HEK293T (cell line): ENCODE data around the gene ZBTB38.

Source experiments
- CTCF ChIA-PET: fragments of 350-600 bp; formaldehyde crosslinking; extraction: SDS; loops from one replicate; lab custom pipeline; 2021; ENCODE audit warnings: antibody characterized with exemption, inconsistent platforms; lab: Yijun Ruan, JAX
- POLR2A ChIA-PET: fragments of 350-600 bp; formaldehyde crosslinking; extraction: SDS; loops from one replicate; lab custom pipeline; 2020; ENCODE audit warnings: antibody characterized with exemption, inconsistent platforms; lab: Yijun Ruan, JAX
- DNase-seq: peaks from one replicate; pipeline ENCODE4 v3.0.0; 2012; ENCODE audit warnings: mixed read lengths; ENCODE audit errors: extremely low spot score
- ARNT ChIP-seq: fragments of 450-650 bp; IDR thresholded peaks from 2 replicates; pipeline ENCODE4 v1.6.1; 2017; ENCODE audit warnings: mild to moderate bottlenecking
- BHLHE40 ChIP-seq: fragments of 450-650 bp; IDR thresholded peaks from 2 replicates; pipeline ENCODE4 v1.6.1; 2016; ENCODE audit warnings: mild to moderate bottlenecking, moderate library complexity, borderline replicate concordance
- CTBP1 ChIP-seq: fragments of 450-650 bp; IDR thresholded peaks from 2 replicates; pipeline ENCODE4 v1.6.1; 2016; ENCODE audit warnings: borderline replicate concordance
- ELF4 ChIP-seq: fragments of 450-650 bp; IDR thresholded peaks from 2 replicates; pipeline ENCODE4 v1.6.1; 2017; ENCODE audit warnings: antibody characterized with exemption
- FOXA1 ChIP-seq: fragments of 450-650 bp; IDR thresholded peaks from 2 replicates; pipeline ENCODE4 v1.6.1; 2016; ENCODE audit warnings: mild to moderate bottlenecking
- FOXK2 ChIP-seq: fragments of 450-650 bp; IDR thresholded peaks from 2 replicates; pipeline ENCODE4 v1.6.1; 2016; ENCODE audit warnings: mild to moderate bottlenecking
- FOXM1 ChIP-seq: fragments of 450-650 bp; IDR thresholded peaks from 2 replicates; pipeline ENCODE4 v1.6.1; 2017; ENCODE audit warnings: mild to moderate bottlenecking, borderline replicate concordance
- HDGF ChIP-seq: fragments of 450-650 bp; IDR thresholded peaks from 2 replicates; pipeline ENCODE4 v1.6.1; 2017; ENCODE audit warnings: antibody characterized with exemption, borderline replicate concordance
- L3MBTL2 ChIP-seq: fragments of 450-650 bp; conservative IDR thresholded peaks from 2 replicates; pipeline ENCODE4 v1.6.1; 2016; ENCODE audit warnings: mild to moderate bottlenecking
- LEF1 ChIP-seq: fragments of 450-650 bp; IDR thresholded peaks from 2 replicates; pipeline ENCODE4 v1.6.1; 2017; ENCODE audit warnings: mild to moderate bottlenecking, borderline replicate concordance
- NFRKB ChIP-seq: fragments of 450-650 bp; IDR thresholded peaks from 2 replicates; pipeline ENCODE4 v1.6.1; 2016; ENCODE audit warnings: mild to moderate bottlenecking, moderate library complexity
- SP1 ChIP-seq: fragments of 450-650 bp; IDR thresholded peaks from 2 replicates; pipeline ENCODE4 v1.6.1; 2017
- SUZ12 ChIP-seq: fragments of 450-650 bp; IDR thresholded peaks from 2 replicates; pipeline ENCODE4 v1.6.1; 2016; ENCODE audit warnings: mild to moderate bottlenecking
- TARDBP ChIP-seq: fragments of 450-650 bp; IDR thresholded peaks from 2 replicates; pipeline ENCODE4 v1.6.1; 2016
- ZNF384 ChIP-seq: fragments of 450-650 bp; IDR thresholded peaks from 2 replicates; pipeline ENCODE4 v1.6.1; 2016
- TF ChIP-seq, protein P1 (sequence below): fragments of 450-650 bp; IDR thresholded peaks from 2 replicates; pipeline ENCODE4 v1.6.1; 2016

The ZBTB38 gene

DNA sequence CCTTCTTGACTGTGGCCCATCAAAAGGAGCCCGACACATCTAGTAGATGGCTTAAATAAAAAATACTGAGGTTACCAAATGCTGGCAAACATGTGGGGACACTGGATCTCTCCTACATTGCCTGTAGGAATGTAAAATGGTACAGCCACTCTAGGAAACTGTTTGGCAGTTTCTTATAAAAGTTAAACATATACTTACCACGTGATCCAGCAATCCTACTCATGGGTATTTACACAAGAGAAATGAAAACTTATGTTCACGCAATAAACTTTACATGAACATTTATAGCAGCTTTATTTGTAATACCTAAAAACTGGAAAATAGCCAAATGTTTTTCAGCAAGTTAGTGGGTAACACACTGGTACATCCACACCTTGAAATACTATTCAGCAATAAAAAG lies 9.1 kb downstream of the ZBTB38 start:
- DNase-seq, result no peak
- TF ChIP-seq CTBP1, result no peak
- TF ChIP-seq TARDBP, result no peak
- TF ChIP-seq FOXK2, result no peak
- no peak for TF ChIP-seq FOXA1
- no peak for TF ChIP-seq BHLHE40
- no peak for TF ChIP-seq SP1
- no peak for TF ChIP-seq SUZ12
- ChIA-PET CTCF (no interaction called here), POLR2A (no interaction called here)

DNA sequence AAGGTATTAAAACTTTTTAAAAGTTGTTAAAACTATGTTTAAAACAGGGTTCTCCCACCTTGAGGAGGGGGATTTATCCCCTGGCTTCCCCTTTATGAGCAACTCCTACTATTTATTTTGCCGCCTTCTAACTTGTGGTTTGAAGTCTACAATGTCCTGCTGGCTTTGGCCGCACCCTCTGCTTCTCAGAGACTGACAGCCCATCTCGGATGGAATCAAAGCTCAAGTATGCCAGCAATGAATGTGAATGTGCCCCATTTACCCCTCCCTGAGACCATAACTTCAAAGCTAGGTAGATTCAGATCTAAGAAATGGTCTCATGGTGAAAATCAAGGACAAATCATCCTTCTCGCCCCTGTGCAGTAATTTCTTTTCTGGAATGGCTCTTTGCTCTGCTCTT lies 10.3 kb downstream of the ZBTB38 start:
- DNase-seq, result no peak
- POLR2A ChIA-PET, result interaction anchor here (0.7 kb wide), 1 partner anchor 10 kb away, joined by 3 read pairs; the partner anchor contains the start of gene ZBTB38
- no peak for TF ChIP-seq FOXK2
- no peak for TF ChIP-seq TARDBP
- no peak for TF ChIP-seq ZNF384
- TF ChIP-seq SP1, result no peak
- TF ChIP-seq ARNT, result no peak
- TF ChIP-seq ELF4, result no peak
- TF ChIP-seq HDGF, result no peak
- no peak for TF ChIP-seq L3MBTL2
- TF ChIP-seq BHLHE40, result no peak
- no peak for TF ChIP-seq CTBP1
- no peak for TF ChIP-seq SUZ12
- no peak for TF ChIP-seq FOXA1
- no peak for TF ChIP-seq LEF1
- TF ChIP-seq FOXM1, result no peak
- TF ChIP-seq, protein P1, sequence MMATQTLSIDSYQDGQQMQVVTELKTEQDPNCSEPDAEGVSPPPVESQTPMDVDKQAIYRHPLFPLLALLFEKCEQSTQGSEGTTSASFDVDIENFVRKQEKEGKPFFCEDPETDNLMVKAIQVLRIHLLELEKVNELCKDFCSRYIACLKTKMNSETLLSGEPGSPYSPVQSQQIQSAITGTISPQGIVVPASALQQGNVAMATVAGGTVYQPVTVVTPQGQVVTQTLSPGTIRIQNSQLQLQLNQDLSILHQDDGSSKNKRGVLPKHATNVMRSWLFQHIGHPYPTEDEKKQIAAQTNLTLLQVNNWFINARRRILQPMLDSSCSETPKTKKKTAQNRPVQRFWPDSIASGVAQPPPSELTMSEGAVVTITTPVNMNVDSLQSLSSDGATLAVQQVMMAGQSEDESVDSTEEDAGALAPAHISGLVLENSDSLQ, result no peak
- CTCF ChIA-PET, result no interaction called here

DNA sequence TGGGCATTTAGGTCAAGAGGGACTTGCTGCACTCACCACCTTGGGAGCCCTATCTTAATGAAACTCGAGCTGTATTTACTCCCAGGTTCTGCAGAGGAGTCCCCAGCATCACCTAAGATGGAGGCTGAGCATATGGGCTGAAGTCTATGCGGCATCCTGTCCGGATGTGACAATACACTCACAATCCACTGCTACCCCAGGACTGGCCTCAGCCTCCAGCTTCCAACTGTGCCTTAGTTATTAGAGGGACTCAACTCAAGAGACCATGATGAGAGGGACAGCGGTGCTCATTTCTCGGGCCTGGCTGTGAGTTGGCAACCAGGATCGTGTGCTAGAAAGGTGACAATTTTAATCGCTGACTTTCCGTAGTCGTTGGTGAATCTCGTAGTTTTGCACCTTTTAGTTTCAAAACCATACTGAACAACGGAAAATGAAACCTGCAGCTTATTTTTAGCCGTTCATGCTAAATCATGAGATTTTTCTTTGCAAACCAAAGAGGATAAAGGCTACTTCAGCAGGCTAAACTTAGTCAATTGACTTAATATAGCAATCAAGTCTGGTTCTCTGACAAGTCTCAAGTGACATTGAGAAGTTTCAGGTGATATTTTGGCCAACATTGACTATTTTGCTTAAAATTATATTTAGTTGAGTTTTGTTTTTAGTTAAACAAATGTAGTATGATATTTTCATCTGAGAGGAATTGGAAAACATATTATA lies 11.1 kb downstream of the ZBTB38 start:
- no peak for DNase-seq
- CTCF ChIA-PET, result no interaction called here
- TF ChIP-seq ARNT (no peak), CTBP1 (no peak), SP1 (no peak), BHLHE40 (no peak), ELF4 (no peak), FOXM1 (no peak), L3MBTL2 (no peak), SUZ12 (no peak)
- TF ChIP-seq, protein P1, result no peak
- POLR2A ChIA-PET, result interaction anchor here (0.7 kb wide), 1 partner anchor 11 kb away, joined by 3 read pairs; the partner anchor contains the start of gene ZBTB38

GRCh38 chr3:141380279-141380678 lies 12.0 kb downstream of the ZBTB38 start:
- DNase-seq, result no peak
- POLR2A ChIA-PET, result no interaction called here
- TF ChIP-seq FOXM1 (no peak), ZNF384 (no peak), NFRKB (no peak), LEF1 (no peak), FOXA1 (no peak), TARDBP (no peak), BHLHE40 (no peak), ARNT (no peak), CTBP1 (no peak), SUZ12 (no peak), L3MBTL2 (no peak), SP1 (no peak), ELF4 (no peak), HDGF (no peak), FOXK2 (no peak)
- TF ChIP-seq, protein P1, result no peak
- CTCF ChIA-PET, result no interaction called here

GRCh38 chr3:141380987-141381386 lies 12.7 kb downstream of the ZBTB38 start:
- POLR2A ChIA-PET, result no interaction called here
- TF ChIP-seq SP1 (no peak), ELF4 (no peak), ARNT (no peak), FOXA1 (no peak), CTBP1 (no peak), NFRKB (no peak), FOXK2 (no peak), LEF1 (no peak), SUZ12 (no peak), TARDBP (no peak), L3MBTL2 (no peak), FOXM1 (no peak), BHLHE40 (no peak)
- TF ChIP-seq, protein P1, result no peak
- CTCF ChIA-PET, result no interaction called here
- DNase-seq, result no peak
